Measurements from ENCODE around the gene STRN3. TPM values are rescaled to one million over a fixed set of nuclear protein-coding genes. Genes with fewer than 3 reads are reported as not detected.
"Not testable (repeated sequence)": the region's sequence is repeated elsewhere in the genome, so short reads cannot be mapped to it uniquely, and the experiment has no call there.

Gene STRN3
- total and polyA plus RNA-seq, 2 donors: 25.4 to 127 TPM

- WGBS: 92% methylated on average over 8 of the region's 8 CpGs
- DNase-seq (ENCODE audit: extremely low spot score); H3K4me1 ChIP-seq (ENCODE audit: insufficient read depth); H3K36me3 ChIP-seq (ENCODE audit: insufficient read depth); H3K27ac ChIP-seq (ENCODE audit: low read depth); H3K4me3 ChIP-seq (ENCODE audit: low read depth, low read length): not testable (repeated sequence)
Observed at GRCh38 chr14:30965861-30966260, 60.3 kb downstream of the STRN3 start.

GRCh38 chr14:30962537-30962936, 63.6 kb downstream of the STRN3 start:
- not testable (repeated sequence) for H3K27ac ChIP-seq (ENCODE audit: low read depth); H3K36me3 ChIP-seq (ENCODE audit: insufficient read depth); DNase-seq (ENCODE audit: extremely low spot score); H3K4me1 ChIP-seq (ENCODE audit: insufficient read depth); H3K4me3 ChIP-seq (ENCODE audit: low read depth, low read length)
- 64% methylated on average over 2 of the region's 2 CpGs for WGBS

- H3K36me3 ChIP-seq (ENCODE audit: insufficient read depth): no peaks in the 10 kb centered on the region
- WGBS: 93% methylated on average over 5 of the region's 5 CpGs
- no peak for DNase-seq (ENCODE audit: extremely low spot score)
- no peaks in the 10 kb centered on the region for H3K4me1 ChIP-seq (ENCODE audit: insufficient read depth)
- no peak overlapping the region for H3K4me3 ChIP-seq (ENCODE audit: low read depth, low read length)
- H3K27ac ChIP-seq (ENCODE audit: low read depth): no peak overlapping the region
Observed at GRCh38 chr14:30961330-30961729, 64.8 kb downstream of the STRN3 start.

- 95% methylated on average over 3 of the region's 3 CpGs for WGBS
- Histone ChIP-seq H3K4me1 (ENCODE audit: insufficient read depth) (no peaks in the 10 kb centered on the region), H3K36me3 (ENCODE audit: insufficient read depth) (no peaks in the 10 kb centered on the region), H3K27ac (ENCODE audit: low read depth) (no peak overlapping the region), H3K4me3 (ENCODE audit: low read depth, low read length) (no peak overlapping the region)
- no peak for DNase-seq (ENCODE audit: extremely low spot score)
Observed at GRCh38 chr14:30960216-30960615, 66.0 kb downstream of the STRN3 start.

GRCh38 chr14:30958555-30959407, 67.4 kb downstream of the STRN3 start:
- Histone ChIP-seq H3K27ac (ENCODE audit: low read depth) (no peak overlapping the region), H3K4me1 (ENCODE audit: insufficient read depth) (no peaks in the 10 kb centered on the region), H3K36me3 (ENCODE audit: insufficient read depth) (no peaks in the 10 kb centered on the region), H3K4me3 (ENCODE audit: low read depth, low read length) (no peak overlapping the region)
- DNase-seq (ENCODE audit: extremely low spot score): no peak
- 91% methylated on average over 10 of the region's 10 CpGs for WGBS

- no peaks in the 10 kb centered on the region for H3K4me1 ChIP-seq (ENCODE audit: insufficient read depth)
- no peak for DNase-seq (ENCODE audit: extremely low spot score)
- WGBS: 81% methylated on average over 5 of the region's 5 CpGs
Observed at GRCh38 chr14:30957813-30958370, 68.3 kb downstream of the STRN3 start.

GRCh38 chr14:30949651-30950050, 76.5 kb downstream of the STRN3 start:
- DNase-seq (ENCODE audit: extremely low spot score): no peak
- Histone ChIP-seq H3K36me3 (ENCODE audit: insufficient read depth) (peaks cover 2% of the 10 kb centered on the region), H3K4me3 (ENCODE audit: low read depth, low read length) (no peak overlapping the region), H3K4me1 (ENCODE audit: insufficient read depth) (no peaks in the 10 kb centered on the region), H3K27ac (ENCODE audit: low read depth) (no peak overlapping the region)
- 99% methylated on average over 2 of the region's 2 CpGs for WGBS

More at GRCh38 chr14:30957813-30958370, 68.3 kb downstream of the STRN3 start:
- Histone ChIP-seq H3K36me3 (ENCODE audit: insufficient read depth) (no peaks in the 10 kb centered on the region), H3K27ac (ENCODE audit: low read depth) (no peak overlapping the region), H3K4me3 (ENCODE audit: low read depth, low read length) (no peak overlapping the region)

- 90% methylated on average over 4 of the region's 4 CpGs for WGBS
- peaks cover 2% of the 10 kb centered on the region for H3K36me3 ChIP-seq (ENCODE audit: insufficient read depth)
Observed at GRCh38 chr14:30943694-30944093, 82.5 kb downstream of the STRN3 start.

GRCh38 chr14:30940886-30941285, 85.3 kb downstream of the STRN3 start:
- DNase-seq (ENCODE audit: extremely low spot score): no peak
- no peaks in the 10 kb centered on the region for H3K4me1 ChIP-seq (ENCODE audit: insufficient read depth)
- 95% methylated on average over 4 of the region's 4 CpGs for WGBS
- H3K27ac ChIP-seq (ENCODE audit: low read depth): no peak overlapping the region
- no peak overlapping the region for H3K4me3 ChIP-seq (ENCODE audit: low read depth, low read length)
- no peaks in the 10 kb centered on the region for H3K36me3 ChIP-seq (ENCODE audit: insufficient read depth)

More at GRCh38 chr14:30943694-30944093, 82.5 kb downstream of the STRN3 start:
- Histone ChIP-seq H3K27ac (ENCODE audit: low read depth) (no peak overlapping the region), H3K4me3 (ENCODE audit: low read depth, low read length) (no peak overlapping the region), H3K4me1 (ENCODE audit: insufficient read depth) (no peaks in the 10 kb centered on the region)
- no peak for DNase-seq (ENCODE audit: extremely low spot score)

GRCh38 chr14:30938617-30939016, 87.6 kb downstream of the STRN3 start:
- WGBS: 90% methylated on average over 2 of the region's 2 CpGs
- no peak for DNase-seq (ENCODE audit: extremely low spot score)
- Histone ChIP-seq H3K4me1 (ENCODE audit: insufficient read depth) (no peaks in the 10 kb centered on the region), H3K27ac (ENCODE audit: low read depth) (no peak overlapping the region), H3K36me3 (ENCODE audit: insufficient read depth) (peaks cover 2% of the 10 kb centered on the region), H3K4me3 (ENCODE audit: low read depth, low read length) (no peak overlapping the region)

- no peaks in the 10 kb centered on the region for H3K4me1 ChIP-seq (ENCODE audit: insufficient read depth)
- 86% methylated on average over 2 of the region's 2 CpGs for WGBS
Observed at GRCh38 chr14:30935445-30935844, 90.7 kb downstream of the STRN3 start.

GRCh38 chr14:30933937-30934336, 92.2 kb downstream of the STRN3 start:
- 97% methylated on average over 13 of the region's 13 CpGs for WGBS
- H3K4me3 ChIP-seq (ENCODE audit: low read depth, low read length): not testable (repeated sequence)

More at GRCh38 chr14:30935445-30935844, 90.7 kb downstream of the STRN3 start:
- Histone ChIP-seq H3K4me3 (ENCODE audit: low read depth, low read length) (no peak overlapping the region), H3K36me3 (ENCODE audit: insufficient read depth) (peaks cover 5% of the 10 kb centered on the region), H3K27ac (ENCODE audit: low read depth) (no peak overlapping the region)
- no peak for DNase-seq (ENCODE audit: extremely low spot score)

GRCh38 chr14:30928462-30928861, 97.7 kb downstream of the STRN3 start:
- Histone ChIP-seq H3K4me3 (ENCODE audit: low read depth, low read length) (no peak overlapping the region), H3K27ac (ENCODE audit: low read depth) (no peak overlapping the region), H3K36me3 (ENCODE audit: insufficient read depth) (peaks cover 3% of the 10 kb centered on the region), H3K4me1 (ENCODE audit: insufficient read depth) (no peaks in the 10 kb centered on the region)
- DNase-seq (ENCODE audit: extremely low spot score): no peak

More at GRCh38 chr14:30933937-30934336, 92.2 kb downstream of the STRN3 start:
- H3K36me3 ChIP-seq (ENCODE audit: insufficient read depth); H3K4me1 ChIP-seq (ENCODE audit: insufficient read depth); DNase-seq (ENCODE audit: extremely low spot score); H3K27ac ChIP-seq (ENCODE audit: low read depth): not testable (repeated sequence)

- no peak overlapping the region for H3K27ac ChIP-seq (ENCODE audit: low read depth)
- 87% methylated on average over 2 of the region's 2 CpGs for WGBS
Observed at GRCh38 chr14:30925254-30925653, 100.9 kb downstream of the STRN3 start.

More at GRCh38 chr14:30925254-30925653, 100.9 kb downstream of the STRN3 start:
- Histone ChIP-seq H3K4me3 (ENCODE audit: low read depth, low read length) (no peak overlapping the region), H3K4me1 (ENCODE audit: insufficient read depth) (no peaks in the 10 kb centered on the region), H3K36me3 (ENCODE audit: insufficient read depth) (no peaks in the 10 kb centered on the region)
- no peak for DNase-seq (ENCODE audit: extremely low spot score)

All from urinary bladder (tissue), 4 donors.